ENCODE data around the gene VASP. TPM values are rescaled to one million over a fixed set of nuclear protein-coding genes. Genes with fewer than 3 reads are reported as not detected.

Gene VASP
- total and polyA plus RNA-seq, 9 of the 15 experiments (the other 6 are each of a cell fraction or from before 2014, with no cell fraction given): 16.7 to 261 (median 112) TPM

DNA sequence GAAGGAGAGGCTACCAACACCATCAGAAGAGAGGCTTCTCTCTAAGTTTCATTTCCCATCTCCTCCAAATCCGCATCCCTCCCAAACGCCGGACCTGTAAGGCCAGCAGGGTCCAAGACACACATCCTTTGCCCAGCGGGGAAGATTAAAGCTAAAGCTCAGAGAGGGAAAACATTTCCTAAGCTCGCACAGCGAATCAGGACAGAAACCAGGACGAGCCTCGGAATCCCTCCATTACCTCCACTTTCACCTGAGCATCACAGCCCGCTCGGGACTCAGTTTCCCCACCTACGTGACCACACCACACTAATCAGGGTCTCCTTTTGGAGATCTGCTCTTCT lies 40.2 kb upstream of the VASP start (continued):
- TF ChIP-seq, protein P1, sequence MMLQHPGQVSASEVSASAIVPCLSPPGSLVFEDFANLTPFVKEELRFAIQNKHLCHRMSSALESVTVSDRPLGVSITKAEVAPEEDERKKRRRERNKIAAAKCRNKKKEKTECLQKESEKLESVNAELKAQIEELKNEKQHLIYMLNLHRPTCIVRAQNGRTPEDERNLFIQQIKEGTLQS (IDR thresholded peaks at IDR 0.05): no peak
- TF ChIP-seq, protein P1 (CRISPR knock-in tag; conservative IDR thresholded peaks at IDR 0.05): no peak

DNA sequence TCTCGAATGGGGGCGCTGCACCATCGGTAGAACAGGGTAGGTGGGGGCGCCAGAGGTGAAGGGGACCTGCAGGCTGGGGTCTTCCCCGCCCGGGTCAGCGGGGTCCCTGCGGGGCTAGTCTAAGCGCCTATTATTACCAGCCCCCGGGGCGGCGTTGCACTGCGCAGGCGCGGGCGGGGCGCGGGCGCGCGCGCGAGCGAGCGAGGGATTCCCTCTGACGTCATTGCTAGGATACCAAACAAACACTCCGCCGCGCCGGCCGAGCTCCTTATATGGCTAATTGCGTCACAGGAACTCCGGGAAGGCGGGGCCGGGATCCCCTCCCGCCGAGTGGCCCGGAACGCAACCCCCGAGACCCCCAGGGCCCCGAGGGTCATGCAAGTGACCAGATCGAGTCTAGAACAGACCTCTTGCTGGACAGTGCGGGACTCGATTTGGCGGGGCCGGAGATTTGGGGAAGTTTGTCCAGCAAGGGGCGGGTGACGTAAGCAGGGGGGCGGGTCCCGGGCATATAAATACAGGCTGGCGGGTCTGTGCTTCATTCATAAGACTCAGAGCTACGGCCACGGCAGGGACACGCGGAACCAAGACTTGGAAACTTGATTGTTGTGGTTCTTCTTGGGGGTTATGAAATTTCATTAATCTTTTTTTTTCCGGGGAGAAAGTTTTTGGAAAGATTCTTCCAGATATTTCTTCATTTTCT lies 39.7 kb upstream of the VASP start, which contains the start of gene FOSB:
Gene FOSB, plus strand, starts transcription at position 541 of the 703 bp plus-strand sequence. CDS start 591 bp downstream, outside the sequence.
- Histone ChIP-seq H3K4me1 (replicated peaks in 1 of 2; ENCODE audit: control insufficient read depth in 2 of 2, insufficient read depth in 2 of 2, low read length in 2 of 2) (peaks cover 16 to 48% of the 10 kb centered on the region in 2 experiments; a peak in 4 of 5 replicates), H3K36me3 (ENCODE audit: control insufficient read depth, insufficient read depth, low read length) (no peaks in the 10 kb centered on the region), H3K4me3 (peak within 1 kb of the TSS; percentile 88), H3K79me2 (ENCODE audit: control insufficient read depth, insufficient read depth, low read length) (no peaks in the 10 kb centered on the region), H4K20me1 (replicated peaks; ENCODE audit: control insufficient read depth, insufficient read depth, low read length) (no peaks in the 10 kb centered on the region), H3K4me2 (ENCODE audit: insufficient read depth, low read length) (peak within 1 kb of the TSS; percentile 99), H2AFZ (ENCODE audit: low read depth, low read length) (peak within 1 kb of the TSS; percentile 98), H3K9me1 (ENCODE audit: control insufficient read depth, insufficient read depth, low read length) (no peaks in the 10 kb centered on the region), H3K9ac (ENCODE audit: insufficient read depth in 1 of 2, low read depth in 2 of 2, low read length in 2 of 2) (peak within 1 kb of the TSS; percentile 87 to 97), H3K9me3 (replicated peaks; ENCODE audit: control insufficient read depth, insufficient read depth, low read depth, low read length) (no peaks in the 10 kb centered on the region), H3K27me3 (ENCODE audit: control insufficient read depth in 2 of 2, insufficient read depth in 2 of 2, low read length in 2 of 2) (no peaks in the 10 kb centered on the region), H3K27ac (ENCODE audit: extremely low read depth, low read depth, low read length) (peak within 1 kb of the TSS; percentile 88)
- ATAC-seq: peak; percentile 23
- peak; percentile 92 to 97 (median 94) for DNase-seq (ENCODE audit: extremely low read depth in 1 of 4, low spot score in 3 of 4)
- no TSS peak for BruUV-seq (replicated peaks)
- in situ Hi-C loops (cut with MboI) (no loop called here), intact Hi-C loops (cut with micrococcal nuclease) (no loop called here)
- CTCF ChIA-PET (ENCODE audit: low intra/inter-chr PET ratio): interaction anchor here (2.8 kb wide), 1 partner anchor 29 kb away, joined by 11 read pairs; no protein-coding TSS in a partner anchor
- POLR2A ChIA-PET: interaction anchor here (0.6 to 4.1 kb wide), 15 partner anchors 10 to 1761 kb away, joined by 3 to 51 read pairs (median 4); partner anchors contain the start of gene ERCC1
- peak; percentile 88 for FAIRE-seq
- under 1% methylated on average over 51 of the region's 56 CpGs for WGBS (ENCODE audit: insufficient coverage, low coverage, missing lambda C conversion rate)
- TF ChIP-seq ZNF583 (CRISPR knock-in tag; IDR thresholded peaks at IDR 0.05): no peak
- peak; percentile 75 for TF ChIP-seq RB1 (IDR thresholded peaks at IDR 0.05; ENCODE audit: low read depth)
- no peak; the same call in 1 of the 2 replicates for TF ChIP-seq ZC3H4 (CRISPR knock-in tag; IDR thresholded peaks at IDR 0.05; ENCODE audit: borderline replicate concordance)
- no peak for TF ChIP-seq NR3C1 (CRISPR knock-in tag; IDR thresholded peaks at IDR 0.05)
- TF ChIP-seq JUNB (CRISPR knock-in tag; conservative IDR thresholded peaks at IDR 0.05): peak; percentile 87
- no peak for TF ChIP-seq ZNF224 (CRISPR knock-in tag; IDR thresholded peaks at IDR 0.05)
- no peak for TF ChIP-seq POLR2AphosphoS2 (IDR thresholded peaks at IDR 0.05; ENCODE audit: low read length)
- TF ChIP-seq, protein P2, sequence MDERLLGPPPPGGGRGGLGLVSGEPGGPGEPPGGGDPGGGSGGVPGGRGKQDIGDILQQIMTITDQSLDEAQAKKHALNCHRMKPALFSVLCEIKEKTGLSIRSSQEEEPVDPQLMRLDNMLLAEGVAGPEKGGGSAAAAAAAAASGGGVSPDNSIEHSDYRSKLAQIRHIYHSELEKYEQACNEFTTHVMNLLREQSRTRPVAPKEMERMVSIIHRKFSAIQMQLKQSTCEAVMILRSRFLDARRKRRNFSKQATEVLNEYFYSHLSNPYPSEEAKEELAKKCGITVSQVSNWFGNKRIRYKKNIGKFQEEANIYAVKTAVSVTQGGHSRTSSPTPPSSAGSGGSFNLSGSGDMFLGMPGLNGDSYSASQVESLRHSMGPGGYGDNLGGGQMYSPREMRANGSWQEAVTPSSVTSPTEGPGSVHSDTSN (CRISPR knock-in tag; IDR thresholded peaks at IDR 0.05; ENCODE audit: low read depth): no peak
- TF ChIP-seq, protein P2 (tag; conservative IDR thresholded peaks at IDR 0.05; ENCODE audit: low read depth): no peak
- no peak for TF ChIP-seq LARP7 (IDR thresholded peaks at IDR 0.05)
- TF ChIP-seq ZNF780A (CRISPR knock-in tag; IDR thresholded peaks at IDR 0.05): no peak
- TF ChIP-seq RHOXF2B (CRISPR knock-in tag; conservative IDR thresholded peaks at IDR 0.05): no peak
- TF ChIP-seq, protein P3, sequence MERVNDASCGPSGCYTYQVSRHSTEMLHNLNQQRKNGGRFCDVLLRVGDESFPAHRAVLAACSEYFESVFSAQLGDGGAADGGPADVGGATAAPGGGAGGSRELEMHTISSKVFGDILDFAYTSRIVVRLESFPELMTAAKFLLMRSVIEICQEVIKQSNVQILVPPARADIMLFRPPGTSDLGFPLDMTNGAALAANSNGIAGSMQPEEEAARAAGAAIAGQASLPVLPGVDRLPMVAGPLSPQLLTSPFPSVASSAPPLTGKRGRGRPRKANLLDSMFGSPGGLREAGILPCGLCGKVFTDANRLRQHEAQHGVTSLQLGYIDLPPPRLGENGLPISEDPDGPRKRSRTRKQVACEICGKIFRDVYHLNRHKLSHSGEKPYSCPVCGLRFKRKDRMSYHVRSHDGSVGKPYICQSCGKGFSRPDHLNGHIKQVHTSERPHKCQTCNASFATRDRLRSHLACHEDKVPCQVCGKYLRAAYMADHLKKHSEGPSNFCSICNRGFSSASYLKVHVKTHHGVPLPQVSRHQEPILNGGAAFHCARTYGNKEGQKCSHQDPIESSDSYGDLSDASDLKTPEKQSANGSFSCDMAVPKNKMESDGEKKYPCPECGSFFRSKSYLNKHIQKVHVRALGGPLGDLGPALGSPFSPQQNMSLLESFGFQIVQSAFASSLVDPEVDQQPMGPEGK (CRISPR knock-in tag; IDR thresholded peaks at IDR 0.05; ENCODE audit: borderline replicate concordance): no peak
- TF ChIP-seq COPS2 (conservative IDR thresholded peaks at IDR 0.05): no peak
- TF ChIP-seq BHLHE40 (IDR thresholded peaks at IDR 0.05; ENCODE audit: low read length): 0 out of 2 replicates have a peak, but pooled peaks have one; percentile 5

Data from K562 (cell line).